ENCODE results near the gene PPP1R3D. TPM values are rescaled to one million over a fixed set of nuclear protein-coding genes. Genes with fewer than 3 reads are reported as not detected.
"Not testable (repeated sequence)": the region's sequence is repeated elsewhere in the genome, so short reads cannot be mapped to it uniquely, and the experiment has no call there.

The PPP1R3D gene
- total and polyA plus RNA-seq, 2 of the 13 experiments (the other 11 are each of a cell fraction or from before 2014, with no cell fraction given) = 1.2 to 3.7 TPM

- H3K4me2 ChIP-seq (ENCODE audit: low read depth, low read length) = no peak within 1 kb of the TSS
- no peak within 1 kb of the TSS for H3K4me3 ChIP-seq (replicated peaks in 1 of 3; ENCODE audit: insufficient read depth in 1 of 3, low read depth in 2 of 3, low read length in 3 of 3)
- no peaks in the 10 kb centered on the region for H3K4me1 ChIP-seq (ENCODE audit: insufficient read depth, low read length)
- no peaks in the 10 kb centered on the region for H4K20me1 ChIP-seq (ENCODE audit: insufficient read depth, low read length)
- H3K9me3 ChIP-seq (ENCODE audit: low read length) = no peaks in the 10 kb centered on the region
- no peak within 1 kb of the TSS for H3K9ac ChIP-seq (ENCODE audit: insufficient read depth, low read depth, low read length)
- FAIRE-seq (no peak), ATAC-seq (no peak), DNase-seq (ENCODE audit: low spot score) (no peak)
- H3K36me3 ChIP-seq (replicated peaks in 1 of 2; ENCODE audit: control insufficient read depth in 1 of 2, insufficient read depth in 2 of 2, low read length in 2 of 2) = no peaks in the 10 kb centered on the region
- intact Hi-C loops (cut with micrococcal nuclease; ENCODE audit: unreplicated experiment) = no loop called here
- TF ChIP-seq ZBTB2 (CRISPR knock-in tag; IDR thresholded peaks at IDR 0.05; ENCODE audit: low read depth) (no peak), FOXO1 (CRISPR knock-in tag; IDR thresholded peaks at IDR 0.05) (no peak), SATB2 (CRISPR knock-in tag; IDR thresholded peaks at IDR 0.05) (no peak), ZNF337 (CRISPR knock-in tag; IDR thresholded peaks at IDR 0.05; ENCODE audit: borderline replicate concordance, low read depth) (no peak), TCF7 (IDR thresholded peaks at IDR 0.05; ENCODE audit: low read depth) (no peak), ZNF383 (CRISPR knock-in tag; IDR thresholded peaks at IDR 0.05; ENCODE audit: borderline replicate concordance) (no peak)
- no TSS peak for BruUV-seq (replicated peaks)
- in situ Hi-C loops (cut with HindIII; ENCODE audit: extremely low pct_ligation_motif_present, low pct_unique_long_range_greater_than_20kb) = no loop called here
- H3K79me2 ChIP-seq (ENCODE audit: insufficient read depth, low read length) = no peaks in the 10 kb centered on the region
- no peak within 1 kb of the TSS for H2AFZ ChIP-seq (ENCODE audit: low read length)
- POLR2A ChIA-PET = no interaction called here
- WGBS (ENCODE audit: low lambda C conversion rate) = 68% methylated on average over 5 of the region's 5 CpGs
- H3K27me3 ChIP-seq (ENCODE audit: control insufficient read depth in 1 of 2, insufficient read depth in 2 of 2, low read length in 2 of 2) = no peaks in the 10 kb centered on the region; a peak in 1 of 5 replicates
- H3K27ac ChIP-seq (ENCODE audit: extremely low read length, insufficient read depth, low read length) = no peak within 1 kb of the TSS
- CTCF ChIA-PET (ENCODE audit: low intra/inter-chr PET ratio, low total read pairs) = no interaction called here
Measured at GRCh38 chr20:59958123-59958522, 18.0 kb upstream of the PPP1R3D start, which contains the start of gene CDH26. Gene CDH26 (plus strand): TSS chr20:59958423. CDS start chr20:59958727, 304 bp downstream.

- H3K9ac ChIP-seq (ENCODE audit: insufficient read depth, low read depth, low read length); ATAC-seq; H3K36me3 ChIP-seq (replicated peaks in 1 of 2; ENCODE audit: control insufficient read depth in 1 of 2, insufficient read depth in 2 of 2, low read length in 2 of 2); H2AFZ ChIP-seq (ENCODE audit: low read length); H3K27me3 ChIP-seq (ENCODE audit: control insufficient read depth in 1 of 2, insufficient read depth in 2 of 2, low read length in 2 of 2); DNase-seq (ENCODE audit: low spot score); H3K4me1 ChIP-seq (ENCODE audit: insufficient read depth, low read length); FAIRE-seq; CTCF ChIA-PET (ENCODE audit: low intra/inter-chr PET ratio, low total read pairs); POLR2A ChIA-PET; H3K79me2 ChIP-seq (ENCODE audit: insufficient read depth, low read length); in situ Hi-C loops (cut with HindIII; ENCODE audit: extremely low pct_ligation_motif_present, low pct_unique_long_range_greater_than_20kb); H3K4me2 ChIP-seq (ENCODE audit: low read depth, low read length); H3K4me3 ChIP-seq (replicated peaks in 1 of 3; ENCODE audit: insufficient read depth in 1 of 3, low read depth in 2 of 3, low read length in 3 of 3); intact Hi-C loops (cut with micrococcal nuclease; ENCODE audit: unreplicated experiment); H4K20me1 ChIP-seq (ENCODE audit: insufficient read depth, low read length); H3K9me3 ChIP-seq (ENCODE audit: low read length); H3K27ac ChIP-seq (ENCODE audit: extremely low read length, insufficient read depth, low read length); BruUV-seq (replicated peaks): not testable (repeated sequence)
Measured at GRCh38 chr20:59957568-59957967, 17.5 kb upstream of the PPP1R3D start.

All from HepG2 (cell line).